Kidney epithelial cell (primary cell): Measurements from ENCODE around the gene ITGA3. TPM values are rescaled to one million over a fixed set of nuclear protein-coding genes. Genes with fewer than 3 reads are reported as not detected.

Experiments
- DNase-seq: peaks from one replicate; pipeline ENCODE4 v3.0.0-alpha.2; 2010; ENCODE audit warnings: low read depth
- H3K27me3 ChIP-seq: 2 replicates; pipeline ENCODE4 v1.6.0; 2011; ENCODE audit warnings: low read length; ENCODE audit not compliant: control insufficient read depth, insufficient read depth
- H3K36me3 ChIP-seq: 2 replicates; pipeline ENCODE4 v1.5.1; 2011; ENCODE audit warnings: low read length; ENCODE audit not compliant: control insufficient read depth, insufficient read depth
- H3K4me3 ChIP-seq: 2 replicates; pipeline ENCODE4 v1.5.1; 2011; ENCODE audit warnings: low read depth, mild to moderate bottlenecking, control low read depth, low read length
- total RNA-seq: library from RNA; depleted of rRNA; stranded (reverse); fragments of >200 nt; gene quantifications from 2 replicates; pipeline ENCODE4 v1.2.3, GENCODE V29; 2015
- TF ChIP-seq, protein P1 (sequence below): IDR thresholded peaks from 2 replicates; pipeline ENCODE4 v1.5.1; 2011; ENCODE audit warnings: mild to moderate bottlenecking, moderate library complexity, low read length, control low read depth, inconsistent platforms; ENCODE audit not compliant: insufficient read depth, poor library complexity, severe bottlenecking

ITGA3 gene
- total RNA-seq, 1 donor from 2014 or later: 1,029 TPM

- Histone ChIP-seq H3K36me3 (peaks cover 8% of the 10 kb centered on the region), H3K27me3 (no peaks in the 10 kb centered on the region), H3K4me3 (peak overlapping the region; percentile 87)
- TF ChIP-seq, protein P1, sequence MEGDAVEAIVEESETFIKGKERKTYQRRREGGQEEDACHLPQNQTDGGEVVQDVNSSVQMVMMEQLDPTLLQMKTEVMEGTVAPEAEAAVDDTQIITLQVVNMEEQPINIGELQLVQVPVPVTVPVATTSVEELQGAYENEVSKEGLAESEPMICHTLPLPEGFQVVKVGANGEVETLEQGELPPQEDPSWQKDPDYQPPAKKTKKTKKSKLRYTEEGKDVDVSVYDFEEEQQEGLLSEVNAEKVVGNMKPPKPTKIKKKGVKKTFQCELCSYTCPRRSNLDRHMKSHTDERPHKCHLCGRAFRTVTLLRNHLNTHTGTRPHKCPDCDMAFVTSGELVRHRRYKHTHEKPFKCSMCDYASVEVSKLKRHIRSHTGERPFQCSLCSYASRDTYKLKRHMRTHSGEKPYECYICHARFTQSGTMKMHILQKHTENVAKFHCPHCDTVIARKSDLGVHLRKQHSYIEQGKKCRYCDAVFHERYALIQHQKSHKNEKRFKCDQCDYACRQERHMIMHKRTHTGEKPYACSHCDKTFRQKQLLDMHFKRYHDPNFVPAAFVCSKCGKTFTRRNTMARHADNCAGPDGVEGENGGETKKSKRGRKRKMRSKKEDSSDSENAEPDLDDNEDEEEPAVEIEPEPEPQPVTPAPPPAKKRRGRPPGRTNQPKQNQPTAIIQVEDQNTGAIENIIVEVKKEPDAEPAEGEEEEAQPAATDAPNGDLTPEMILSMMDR: peak; percentile 86
- peak; percentile 53 for DNase-seq
Measured at GRCh38 chr17:50094243-50094752, 38.4 kb downstream of the ITGA3 start.

- Histone ChIP-seq H3K36me3 (peaks cover 5% of the 10 kb centered on the region), H3K4me3 (peak within 1 kb of the TSS; percentile 87), H3K27me3 (no peaks in the 10 kb centered on the region)
- TF ChIP-seq, protein P1: no peak
- peak; percentile 69 for DNase-seq
Measured at GRCh38 chr17:50094753-50095619, 39.1 kb downstream of the ITGA3 start, which contains the start of gene PDK2. Gene PDK2, plus strand, starts transcription at chr17:50095351. Its CDS starts 85 bp downstream, at chr17:50095436.

GRCh38 chr17:50095626-50096037 lies 39.7 kb downstream of the ITGA3 start:
- Histone ChIP-seq H3K27me3 (no peaks in the 10 kb centered on the region), H3K4me3 (peak overlapping the region; percentile 87), H3K36me3 (peaks cover 2% of the 10 kb centered on the region)
- TF ChIP-seq, protein P1: no peak
- DNase-seq: no peak

- TF ChIP-seq, protein P1: no peak
- Histone ChIP-seq H3K27me3 (no peaks in the 10 kb centered on the region), H3K4me3 (peak overlapping the region; percentile 87), H3K36me3 (peaks cover 2% of the 10 kb centered on the region)
- DNase-seq: no peak
Measured at GRCh38 chr17:50096092-50096491, 40.2 kb downstream of the ITGA3 start.

GRCh38 chr17:50096758-50097157 lies 40.8 kb downstream of the ITGA3 start:
- no peak overlapping the region for H3K4me3 ChIP-seq
- H3K36me3 ChIP-seq: no peaks in the 10 kb centered on the region
- TF ChIP-seq, protein P1: no peak

More at GRCh38 chr17:50096758-50097157, 40.8 kb downstream of the ITGA3 start:
- no peaks in the 10 kb centered on the region for H3K27me3 ChIP-seq
- DNase-seq: no peak
